Neural progenitor cell (in vitro differentiated cells): ENCODE data around the gene ITSN1. TPM values are rescaled to one million over a fixed set of nuclear protein-coding genes. Genes with fewer than 3 reads are reported as not detected.
A peak's percentile ranks its signal among the peaks of the same experiment; 100 is the strongest.

Source experiments
- DNase-seq: peaks from one replicate; pipeline ENCODE4 v3.0.0-alpha.2; 2016; ENCODE audit warnings: low spot score
- H2AFZ ChIP-seq: fragments of 200-600 bp; sonication (generic); replicated peaks from 2 replicates; pipeline ENCODE4 v1.6.1; 2016; ENCODE audit warnings: antibody characterized with exemption
- H3F3A ChIP-seq: fragments of 200-600 bp; sonication (generic); 2 replicates; pipeline ENCODE4 v1.6.1; 2016; ENCODE audit warnings: antibody characterized with exemption, low read depth
- H3K27ac ChIP-seq: fragments of 200-600 bp; sonication (generic); 2 replicates; pipeline ENCODE4 v1.5.1; 2016; ENCODE audit warnings: mild to moderate bottlenecking
- H3K27me3 ChIP-seq: fragments of 200-600 bp; sonication (generic); 2 replicates; pipeline ENCODE4 v1.6.1; 2016; ENCODE audit warnings: mild to moderate bottlenecking, moderate library complexity
- H3K36me3 ChIP-seq: fragments of 200-600 bp; sonication (generic); 2 replicates; pipeline ENCODE4 v1.5.1; 2016
- H3K4me1 ChIP-seq: fragments of 200-600 bp; sonication (generic); 2 replicates; pipeline ENCODE4 v1.6.1; 2016; ENCODE audit warnings: mixed run types
- H3K4me2 ChIP-seq: fragments of 200-600 bp; sonication (generic); 2 replicates; pipeline ENCODE4 v1.6.1; 2016
- H3K4me3 ChIP-seq: fragments of 200-600 bp; sonication (generic); 2 replicates; pipeline ENCODE4 v1.5.1; 2016
- H3K79me2 ChIP-seq: fragments of 200-600 bp; sonication (generic); 2 replicates; pipeline ENCODE4 v1.6.1; 2016; ENCODE audit warnings: low read depth
- H3K9ac ChIP-seq: fragments of 200-600 bp; sonication (generic); 2 replicates; pipeline ENCODE4 v1.6.1; 2016
- H3K9me3 ChIP-seq: fragments of 200-600 bp; sonication (generic); 2 replicates; pipeline ENCODE4 v1.5.1; 2016; ENCODE audit warnings: low read depth
- H4K20me1 ChIP-seq: fragments of 200-600 bp; sonication (generic); 2 replicates; pipeline ENCODE4 v1.6.1; 2016; ENCODE audit warnings: low read depth
- H3K27ac Mint-ChIP-seq: 3 replicates; pipeline ENCODE4 v1.8.0; 2021; ENCODE audit warnings: mixed read lengths
- H3K27me3 Mint-ChIP-seq: 2 replicates; pipeline ENCODE4 v1.8.0; 2022; ENCODE audit warnings: low read depth, mild to moderate bottlenecking, inconsistent platforms, moderate library complexity, mixed read lengths; ENCODE audit not compliant: insufficient read depth
- H3K36me3 Mint-ChIP-seq: 3 replicates; pipeline ENCODE4 v1.8.0; 2021; ENCODE audit warnings: mixed read lengths
- H3K4me1 Mint-ChIP-seq: 3 replicates; pipeline ENCODE4 v1.8.0; 2021; ENCODE audit warnings: mixed read lengths
- H3K4me3 Mint-ChIP-seq: 3 replicates; pipeline ENCODE4 v1.8.0; 2021; ENCODE audit warnings: mild to moderate bottlenecking, moderate library complexity, mixed read lengths
- H3K9me3 Mint-ChIP-seq: 3 replicates; pipeline ENCODE4 v1.8.0; 2020; ENCODE audit warnings: mixed read lengths
- EZH2 ChIP-seq: fragments of 200-600 bp; sonication (generic); IDR thresholded peaks from 2 replicates; pipeline ENCODE4 v1.6.1; 2017; ENCODE audit warnings: antibody characterized with exemption, mild to moderate bottlenecking, moderate library complexity
- EZH2phosphoT487 ChIP-seq: fragments of 200-600 bp; sonication (generic); IDR thresholded peaks from 2 replicates; pipeline ENCODE4 v1.6.1; 2017; ENCODE audit warnings: antibody characterized with exemption
- total RNA-seq: library from RNA; depleted of rRNA; stranded (reverse); fragments of >200 nt; gene quantifications from 2 replicates; pipeline ENCODE4 v1.2.3, GENCODE V29; 2015; ENCODE audit warnings: low replicate concordance
- TF ChIP-seq, protein P1 (sequence below): fragments of 200-600 bp; sonication (generic); IDR thresholded peaks from 2 replicates; pipeline ENCODE4 v1.5.1; 2017; ENCODE audit warnings: antibody characterized with exemption, mild to moderate bottlenecking

ITSN1 gene
- total RNA-seq, 1 donor from 2014 or later, result 136 TPM

DNA sequence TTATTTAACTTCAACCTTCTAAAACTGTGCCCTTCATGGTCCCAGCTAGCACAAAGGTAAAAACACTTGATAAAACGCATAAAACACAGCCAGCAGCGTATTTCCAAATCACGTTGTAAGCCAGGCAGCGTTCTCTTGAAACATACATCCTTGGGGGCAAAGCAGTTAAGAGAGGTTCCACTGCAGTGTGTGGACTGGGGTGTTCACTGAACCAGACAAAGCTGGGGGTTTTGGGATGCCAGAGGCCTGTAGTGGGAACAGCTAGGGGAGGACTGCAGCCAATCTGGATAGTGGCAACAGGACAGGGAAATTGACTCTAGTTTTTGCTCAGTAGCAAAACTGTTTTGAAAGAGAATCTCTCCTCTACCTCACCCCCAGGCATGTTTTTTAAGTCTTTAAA is 294.8 kb downstream of the ITSN1 start:
- Mint-ChIP-seq H3K4me1 (peaks cover 25% of the 10 kb centered on the region), H3K36me3 (peaks cover 1% of the 10 kb centered on the region), H3K9me3 (peaks cover 4% of the 10 kb centered on the region), H3K27me3 (peaks cover 2% of the 10 kb centered on the region), H3K27ac (peak overlapping the region; percentile 93), H3K4me3 (no peak overlapping the region)
- Histone ChIP-seq H3K36me3 (no peaks in the 10 kb centered on the region), H3F3A (no peaks in the 10 kb centered on the region), H3K27me3 (no peaks in the 10 kb centered on the region), H3K4me3 (no peak overlapping the region), H3K9ac (no peak overlapping the region), H3K79me2 (peaks cover 23% of the 10 kb centered on the region), H2AFZ (no peak overlapping the region), H3K4me2 (no peak overlapping the region), H3K4me1 (peaks cover 4% of the 10 kb centered on the region), H3K9me3 (no peaks in the 10 kb centered on the region), H3K27ac (no peak overlapping the region), H4K20me1 (no peaks in the 10 kb centered on the region)
- TF ChIP-seq EZH2phosphoT487 (no peak), EZH2 (no peak)
- TF ChIP-seq, protein P1, sequence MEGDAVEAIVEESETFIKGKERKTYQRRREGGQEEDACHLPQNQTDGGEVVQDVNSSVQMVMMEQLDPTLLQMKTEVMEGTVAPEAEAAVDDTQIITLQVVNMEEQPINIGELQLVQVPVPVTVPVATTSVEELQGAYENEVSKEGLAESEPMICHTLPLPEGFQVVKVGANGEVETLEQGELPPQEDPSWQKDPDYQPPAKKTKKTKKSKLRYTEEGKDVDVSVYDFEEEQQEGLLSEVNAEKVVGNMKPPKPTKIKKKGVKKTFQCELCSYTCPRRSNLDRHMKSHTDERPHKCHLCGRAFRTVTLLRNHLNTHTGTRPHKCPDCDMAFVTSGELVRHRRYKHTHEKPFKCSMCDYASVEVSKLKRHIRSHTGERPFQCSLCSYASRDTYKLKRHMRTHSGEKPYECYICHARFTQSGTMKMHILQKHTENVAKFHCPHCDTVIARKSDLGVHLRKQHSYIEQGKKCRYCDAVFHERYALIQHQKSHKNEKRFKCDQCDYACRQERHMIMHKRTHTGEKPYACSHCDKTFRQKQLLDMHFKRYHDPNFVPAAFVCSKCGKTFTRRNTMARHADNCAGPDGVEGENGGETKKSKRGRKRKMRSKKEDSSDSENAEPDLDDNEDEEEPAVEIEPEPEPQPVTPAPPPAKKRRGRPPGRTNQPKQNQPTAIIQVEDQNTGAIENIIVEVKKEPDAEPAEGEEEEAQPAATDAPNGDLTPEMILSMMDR, result no peak
- no peak for DNase-seq

GRCh38 chr21:33937931-33938339 is 295.6 kb downstream of the ITSN1 start:
- Mint-ChIP-seq H3K4me3 (no peak overlapping the region), H3K9me3 (peaks cover 6% of the 10 kb centered on the region), H3K27me3 (peaks cover 2% of the 10 kb centered on the region), H3K4me1 (peaks cover 23% of the 10 kb centered on the region), H3K27ac (no peak overlapping the region), H3K36me3 (peaks cover 1% of the 10 kb centered on the region)
- Histone ChIP-seq H3K27me3 (no peaks in the 10 kb centered on the region), H3K4me3 (no peak overlapping the region), H4K20me1 (no peaks in the 10 kb centered on the region), H3K4me2 (no peak overlapping the region), H3K79me2 (peaks cover 15% of the 10 kb centered on the region), H2AFZ (no peak overlapping the region), H3K9ac (no peak overlapping the region), H3K9me3 (no peaks in the 10 kb centered on the region), H3K36me3 (no peaks in the 10 kb centered on the region), H3K4me1 (no peaks in the 10 kb centered on the region), H3K27ac (no peak overlapping the region), H3F3A (no peaks in the 10 kb centered on the region)
- no peak for DNase-seq
- TF ChIP-seq EZH2phosphoT487 (no peak), EZH2 (no peak)
- TF ChIP-seq, protein P1, result no peak

DNA sequence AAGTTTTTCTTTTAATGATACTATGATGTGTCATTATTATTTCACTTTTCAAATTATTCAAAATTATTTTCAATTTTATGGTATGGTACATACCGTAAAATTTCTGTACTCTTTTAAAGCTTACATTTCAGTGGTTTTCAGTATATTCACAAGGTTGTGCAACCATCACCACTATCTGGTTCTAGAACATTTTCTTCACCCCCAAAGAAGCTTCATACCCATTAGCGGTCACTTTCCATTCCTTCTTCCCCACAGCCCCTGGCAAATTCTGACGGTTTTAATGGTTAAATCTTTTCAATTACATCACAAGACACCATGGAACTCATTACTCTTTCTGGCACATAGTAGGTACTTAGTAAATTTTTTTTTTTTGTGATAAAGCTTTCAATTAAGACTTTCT is 296.1 kb downstream of the ITSN1 start:
- Histone ChIP-seq H3K4me3 (no peak overlapping the region), H3K36me3 (no peaks in the 10 kb centered on the region), H3K27me3 (no peaks in the 10 kb centered on the region), H3K27ac (no peak overlapping the region), H4K20me1 (no peaks in the 10 kb centered on the region), H2AFZ (no peak overlapping the region), H3K9me3 (no peaks in the 10 kb centered on the region), H3K9ac (no peak overlapping the region), H3K4me2 (no peak overlapping the region), H3K79me2 (peaks cover 11% of the 10 kb centered on the region), H3K4me1 (no peaks in the 10 kb centered on the region), H3F3A (no peaks in the 10 kb centered on the region)
- Mint-ChIP-seq H3K4me3 (no peak overlapping the region), H3K27me3 (peaks cover 2% of the 10 kb centered on the region), H3K27ac (no peak overlapping the region), H3K9me3 (peaks cover 9% of the 10 kb centered on the region), H3K4me1 (peaks cover 23% of the 10 kb centered on the region), H3K36me3 (peaks cover 1% of the 10 kb centered on the region)
- no peak for TF ChIP-seq EZH2
- no peak for TF ChIP-seq EZH2phosphoT487
- TF ChIP-seq, protein P1, result no peak
- DNase-seq, result no peak
